B cell (primary cell): ENCODE measurements around the gene CDC37L1. TPM values are rescaled to one million over a fixed set of nuclear protein-coding genes. Genes with fewer than 3 reads are reported as not detected.

Source experiments
- ATAC-seq: fragments of 200-7000 bp; cut with Tn5 transposase; one replicate; pipeline ENCODE4 v1.10.0; 2021; ENCODE audit warnings: low read depth, mild to moderate bottlenecking, moderate number of reproducible peaks, moderate library complexity
- CTCF ChIA-PET: fragments of 350-600 bp; sonication (Branson Sonifier 250); formaldehyde crosslinking; loops from one replicate; lab custom pipeline; 2021; ENCODE audit warnings: antibody characterized with exemption, inconsistent platforms; lab: Charles Lee
- POLR2A ChIA-PET: fragments of 350-600 bp; sonication (Branson Sonifier 250); formaldehyde crosslinking; loops from one replicate; lab custom pipeline; 2021; ENCODE audit warnings: antibody characterized with exemption; lab: Charles Lee
- DNase-seq: peaks from one replicate; pipeline ENCODE4 v3.0.0; 2013
- H2AFZ ChIP-seq: 2 replicates; pipeline ENCODE4 v1.6.1; 2012; ENCODE audit warnings: mild to moderate bottlenecking, low read depth, low read length; ENCODE audit not compliant: insufficient read depth, poor library complexity, severe bottlenecking
- H3K27ac ChIP-seq, 2 donors: 1 replicate in 1 of 2; 2 replicates in 1 of 2; pipeline ENCODE4 v1.5.1; 2012 to 2013; ENCODE audit warnings: low read length in 2 of 2, mild to moderate bottlenecking in 2 of 2, moderate library complexity in 1 of 2
- H3K27me3 ChIP-seq, 4 experiments: fragments of 200-600 bp in 1 of 4; sonication (generic) in 1 of 4; replicated peaks in 1 of 4; 1 replicate in 2 of 4; 2 replicates in 2 of 4; pipeline versions ENCODE4 v1.6.1 to v1.7.0; 2013 to 2016; ENCODE audit warnings: low read length in 3 of 4, mild to moderate bottlenecking in 2 of 4, mixed read lengths in 1 of 4, moderate library complexity in 1 of 4; ENCODE audit not compliant: insufficient read depth in 4 of 4, control insufficient read depth in 3 of 4; ENCODE audit errors: control extremely low read depth in 1 of 4
- H3K36me3 ChIP-seq, 2 experiments: replicated peaks in 1 of 2; 1 replicate in 1 of 2; 2 replicates in 1 of 2; pipeline versions ENCODE4 v1.6.1 to v1.7.1; 2013; ENCODE audit warnings: low read length in 1 of 2; ENCODE audit not compliant: insufficient read depth in 2 of 2, control insufficient read depth in 1 of 2; ENCODE audit errors: control extremely low read depth in 1 of 2, extremely low read depth in 1 of 2
- H3K4me1 ChIP-seq, 2 donors: fragments of 200-600 bp in 1 of 2; sonication (generic) in 1 of 2; 1 replicate in 1 of 2; 2 replicates in 1 of 2; pipeline versions ENCODE4 v1.5.1 to v1.6.1; 2013 to 2017; ENCODE audit warnings: low read length in 2 of 2; ENCODE audit not compliant: control insufficient read depth in 2 of 2, insufficient read depth in 2 of 2
- H3K4me2 ChIP-seq: replicated peaks from 2 replicates; pipeline ENCODE3; 2012; ENCODE audit warnings: mild to moderate bottlenecking, low read depth, low read length; ENCODE audit not compliant: poor library complexity, severe bottlenecking
- H3K4me3 ChIP-seq, 5 experiments: fragments of 200-600 bp in 1 of 5; sonication (generic) in 1 of 5; 1 replicate in 3 of 5; 2 replicates in 2 of 5; pipeline versions ENCODE4 v1.5.1 to v1.7.0; 2011 to 2016; ENCODE audit warnings: low read length in 4 of 5, mild to moderate bottlenecking in 4 of 5, low read depth in 2 of 5, control low read depth in 1 of 5, moderate library complexity in 1 of 5; ENCODE audit not compliant: insufficient read depth in 1 of 5; ENCODE audit errors: control extremely low read depth in 1 of 5, extremely low read depth in 1 of 5
- H3K79me2 ChIP-seq: fragments of 200-600 bp; sonication (generic); one replicate; pipeline ENCODE4 v1.6.0; 2016; ENCODE audit warnings: low read length; ENCODE audit not compliant: control insufficient read depth, insufficient read depth
- H3K9ac ChIP-seq: fragments of 200-600 bp; sonication (generic); 2 replicates; pipeline ENCODE4 v1.6.1; 2017; ENCODE audit warnings: mild to moderate bottlenecking, low read length, moderate library complexity
- H3K9me3 ChIP-seq, 3 donors: one replicate each; pipeline versions ENCODE4 v1.6.1 to v1.7.1; 2013; ENCODE audit warnings: low read length in 2 of 3; ENCODE audit not compliant: control insufficient read depth in 2 of 3, insufficient read depth in 1 of 3; ENCODE audit errors: control extremely low read depth in 1 of 3
- H4K20me1 ChIP-seq: 2 replicates; pipeline ENCODE4 v1.6.0; 2012; ENCODE audit warnings: mild to moderate bottlenecking, low read length; ENCODE audit not compliant: insufficient read depth, control insufficient read depth, poor library complexity, severe bottlenecking
- H3K27ac Mint-ChIP-seq: one replicate; pipeline ENCODE4 v1.8.0; 2021; ENCODE audit warnings: mixed read lengths
- H3K27me3 Mint-ChIP-seq: one replicate; pipeline ENCODE4 v1.8.0; 2021; ENCODE audit warnings: mixed read lengths
- H3K4me1 Mint-ChIP-seq: one replicate; pipeline ENCODE4 v1.8.0; 2021; ENCODE audit warnings: mixed read lengths
- H3K4me3 Mint-ChIP-seq: one replicate; pipeline ENCODE4 v1.8.0; 2021; ENCODE audit warnings: mixed read lengths
- H3K9me3 Mint-ChIP-seq: one replicate; pipeline ENCODE4 v1.8.0; 2022; ENCODE audit warnings: mixed read lengths; ENCODE audit not compliant: insufficient read depth
- EZH2 ChIP-seq: IDR thresholded peaks from 2 replicates; pipeline ENCODE4 v1.6.1; 2012; ENCODE audit warnings: borderline replicate concordance, low read depth, mild to moderate bottlenecking, moderate library complexity, low read length; ENCODE audit not compliant: insufficient read depth, poor library complexity, severe bottlenecking
- WGBS: methylation state at CpG from one replicate; pipeline ENCODE4 v1.1.5; 2013; ENCODE audit warnings: missing lambda C conversion rate; ENCODE audit not compliant: insufficient coverage; 5-methylcytosine and 5-hydroxymethylcytosine counted together
- intact Hi-C: fragments of 100-400 bp; cut with micrococcal nuclease; formaldehyde crosslinking; loops from one replicate; pipeline ENCODE4 v1.10.0; 2022
- polyA plus RNA-seq: library from polyadenylated mRNA; depleted of rRNA; stranded (reverse); fragments of >200 nt; gene quantifications from 2 replicates; pipeline ENCODE4 v1.2.3, GENCODE V29; 2012
- total RNA-seq, 2 donors: library from RNA; stranded (reverse); fragments of 120-200 nt in 1 of 2; gene quantifications; 1 replicate in 1 of 2; 2 replicates in 1 of 2; pipeline versions ENCODE4 v1.2.3 to v1.2.4, GENCODE V29; 2013 to 2022
- TF ChIP-seq, protein P1 (sequence below): fragments of 200-600 bp; IDR thresholded peaks from one replicate; pipeline ENCODE4 v1.8.0; 2022; ENCODE audit warnings: antibody characterized with exemption, mild to moderate bottlenecking

Gene CDC37L1
- total and polyA plus RNA-seq, 2 donors (not counting 1 experiment from before 2014, with no cell fraction given): 3.0 to 16.0 TPM

DNA sequence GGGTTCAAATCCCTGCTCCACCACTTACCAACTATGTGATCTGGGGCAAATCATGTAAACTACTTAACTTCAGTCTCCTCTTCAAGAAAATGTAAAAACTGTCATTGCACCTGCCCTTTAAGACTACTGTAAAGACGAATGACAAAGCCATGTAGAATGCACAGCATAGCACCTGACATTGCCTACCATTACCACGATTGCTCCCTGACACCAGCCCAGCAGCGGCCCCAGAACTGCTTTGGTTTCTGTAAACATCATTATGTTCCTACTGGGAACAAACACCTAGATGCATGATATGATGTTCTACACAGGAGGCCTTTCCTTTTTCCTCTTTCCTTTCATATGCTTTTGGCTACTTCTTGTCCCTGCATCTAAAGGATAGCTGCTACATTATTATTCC is 40.4 kb upstream of the CDC37L1 start:
- POLR2A ChIA-PET: no interaction called here
- intact Hi-C loops: no loop called here

DNA sequence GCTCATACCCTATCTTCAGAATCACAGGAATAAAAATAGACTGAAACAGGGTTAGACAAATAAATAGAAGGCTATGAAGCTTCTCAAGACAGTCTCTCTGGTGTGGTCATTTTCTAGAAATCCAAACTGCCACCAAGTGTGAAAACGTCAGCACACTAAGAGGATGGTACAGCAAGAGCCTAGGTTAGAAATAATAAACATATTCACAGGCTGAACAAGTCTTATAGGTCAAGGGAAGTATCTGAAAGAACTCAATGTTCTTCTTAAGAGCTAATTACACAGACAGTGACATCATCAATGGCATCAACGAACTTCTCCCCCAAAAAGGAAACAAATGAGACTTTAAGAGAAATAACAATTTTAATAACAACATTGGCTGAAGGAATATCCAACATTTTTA is 39.9 kb upstream of the CDC37L1 start:
- TF ChIP-seq, protein P1, sequence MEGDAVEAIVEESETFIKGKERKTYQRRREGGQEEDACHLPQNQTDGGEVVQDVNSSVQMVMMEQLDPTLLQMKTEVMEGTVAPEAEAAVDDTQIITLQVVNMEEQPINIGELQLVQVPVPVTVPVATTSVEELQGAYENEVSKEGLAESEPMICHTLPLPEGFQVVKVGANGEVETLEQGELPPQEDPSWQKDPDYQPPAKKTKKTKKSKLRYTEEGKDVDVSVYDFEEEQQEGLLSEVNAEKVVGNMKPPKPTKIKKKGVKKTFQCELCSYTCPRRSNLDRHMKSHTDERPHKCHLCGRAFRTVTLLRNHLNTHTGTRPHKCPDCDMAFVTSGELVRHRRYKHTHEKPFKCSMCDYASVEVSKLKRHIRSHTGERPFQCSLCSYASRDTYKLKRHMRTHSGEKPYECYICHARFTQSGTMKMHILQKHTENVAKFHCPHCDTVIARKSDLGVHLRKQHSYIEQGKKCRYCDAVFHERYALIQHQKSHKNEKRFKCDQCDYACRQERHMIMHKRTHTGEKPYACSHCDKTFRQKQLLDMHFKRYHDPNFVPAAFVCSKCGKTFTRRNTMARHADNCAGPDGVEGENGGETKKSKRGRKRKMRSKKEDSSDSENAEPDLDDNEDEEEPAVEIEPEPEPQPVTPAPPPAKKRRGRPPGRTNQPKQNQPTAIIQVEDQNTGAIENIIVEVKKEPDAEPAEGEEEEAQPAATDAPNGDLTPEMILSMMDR: no peak
- no peak for TF ChIP-seq EZH2
- Histone ChIP-seq H3K4me3 (no peak overlapping the region), H3K36me3 (no peaks in the 10 kb centered on the region), H2AFZ (no peak overlapping the region), H3K79me2 (no peaks in the 10 kb centered on the region), H3K27me3 (no peaks in the 10 kb centered on the region), H3K9me3 (no peaks in the 10 kb centered on the region), H3K4me1 (no peaks in the 10 kb centered on the region), H3K9ac (no peak overlapping the region), H3K27ac (no peak overlapping the region), H3K4me2 (no peak overlapping the region), H4K20me1 (no peaks in the 10 kb centered on the region)
- Mint-ChIP-seq H3K4me3 (no peak overlapping the region), H3K27ac (no peak overlapping the region), H3K4me1 (no peaks in the 10 kb centered on the region), H3K9me3 (no peaks in the 10 kb centered on the region), H3K27me3 (peaks cover 13% of the 10 kb centered on the region)
- CTCF ChIA-PET: interaction anchor here (1.0 to 1.8 kb wide), 3 partner anchors 11 to 325 kb away, joined by 3 to 5 read pairs (median 3); no protein-coding TSS in a partner anchor
- intact Hi-C loops: no loop called here
- no peak for DNase-seq
- no CpG with 5 or more reads among the region's 2 CpGs for WGBS
- POLR2A ChIA-PET: no interaction called here
- no peak for ATAC-seq

More for the DNA sequence above, 40.4 kb upstream of the CDC37L1 start:
- CTCF ChIA-PET: interaction anchor here (1.8 kb wide), 1 partner anchor 324 kb away, joined by 5 read pairs; no protein-coding TSS in a partner anchor
- Histone ChIP-seq H3K4me2 (no peak overlapping the region), H3K4me3 (no peak overlapping the region), H3K9me3 (no peaks in the 10 kb centered on the region), H3K79me2 (no peaks in the 10 kb centered on the region), H4K20me1 (no peaks in the 10 kb centered on the region), H3K4me1 (no peaks in the 10 kb centered on the region), H3K9ac (no peak overlapping the region), H3K36me3 (no peaks in the 10 kb centered on the region), H3K27ac (no peak overlapping the region), H2AFZ (no peak overlapping the region), H3K27me3 (no peaks in the 10 kb centered on the region)
- WGBS: 82% methylated on average over 2 of the region's 3 CpGs
- no peak for ATAC-seq
- Mint-ChIP-seq H3K4me1 (no peaks in the 10 kb centered on the region), H3K27me3 (peaks cover 13% of the 10 kb centered on the region), H3K27ac (no peak overlapping the region), H3K4me3 (no peak overlapping the region), H3K9me3 (no peaks in the 10 kb centered on the region)
- no peak for TF ChIP-seq EZH2
- TF ChIP-seq, protein P1: no peak
- no peak for DNase-seq
